Measurements from ENCODE around the gene SLFN14. TPM values are rescaled to one million over a fixed set of nuclear protein-coding genes. Genes with fewer than 3 reads are reported as not detected.
"Not testable (repeated sequence)": the region's sequence is repeated elsewhere in the genome, so short reads cannot be mapped to it uniquely, and the experiment has no call there.

The SLFN14 gene
- total RNA-seq, 1 donor from 2014 or later: 0.31 TPM

DNA sequence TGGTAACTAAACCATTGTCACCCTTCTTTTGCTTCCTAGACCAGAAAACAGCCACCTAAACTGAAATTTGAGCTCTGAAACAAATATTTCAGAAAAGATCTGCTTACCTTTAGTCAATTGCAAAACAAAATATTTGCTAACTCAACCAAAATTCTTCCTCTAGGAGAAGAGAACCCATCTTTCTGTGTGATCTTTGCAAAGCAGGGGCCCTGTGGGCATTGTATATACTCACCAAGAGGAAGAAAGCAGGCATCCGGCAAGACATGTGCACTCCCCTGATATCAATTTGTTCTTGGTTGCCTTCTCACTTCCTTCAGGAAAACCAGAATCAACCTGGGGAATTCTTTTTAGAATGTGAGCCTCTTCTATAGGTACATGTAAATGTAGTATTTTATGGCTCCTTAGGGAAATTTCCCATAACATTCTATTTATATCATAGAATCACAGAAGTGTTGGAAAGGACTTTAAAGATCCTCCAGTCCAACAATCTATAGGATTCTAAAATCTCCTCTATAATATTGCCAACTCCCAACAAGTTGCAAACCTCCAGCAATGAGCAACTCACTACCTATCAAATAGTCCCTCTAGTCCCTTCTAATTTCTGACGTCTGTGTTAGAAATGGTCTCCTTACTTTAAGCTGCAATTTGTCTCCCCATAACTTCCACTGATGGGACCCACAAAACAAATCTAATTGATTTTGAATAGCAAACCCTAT, 966 bp downstream of the SLFN14 start:
- no peak for DNase-seq

GRCh38 chr17:35557353-35557752, 3.3 kb downstream of the SLFN14 start:
- no peak for DNase-seq

- no peak for DNase-seq
Measured at GRCh38 chr17:35555691-35556090, 4.9 kb downstream of the SLFN14 start.

DNA sequence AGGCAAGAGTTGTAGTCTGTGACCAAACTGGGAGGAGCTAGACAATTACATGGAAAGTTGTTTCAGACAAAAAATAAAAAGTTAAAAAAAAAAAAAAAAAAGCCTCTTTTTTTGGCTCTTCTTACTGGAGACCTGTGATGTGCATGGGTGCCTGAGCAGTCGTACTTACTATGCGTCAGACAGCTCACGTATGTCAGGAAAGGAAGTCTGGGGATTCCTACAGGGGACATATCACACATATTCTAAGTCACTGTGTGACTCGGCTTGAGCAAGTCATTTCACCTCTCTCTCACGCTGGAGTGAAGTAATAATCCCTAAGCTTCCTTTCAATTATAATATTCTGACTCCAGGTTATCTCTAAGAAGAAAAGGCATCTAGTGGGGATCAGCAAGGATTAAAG, 6.0 kb downstream of the SLFN14 start:
- DNase-seq: no peak

DNA sequence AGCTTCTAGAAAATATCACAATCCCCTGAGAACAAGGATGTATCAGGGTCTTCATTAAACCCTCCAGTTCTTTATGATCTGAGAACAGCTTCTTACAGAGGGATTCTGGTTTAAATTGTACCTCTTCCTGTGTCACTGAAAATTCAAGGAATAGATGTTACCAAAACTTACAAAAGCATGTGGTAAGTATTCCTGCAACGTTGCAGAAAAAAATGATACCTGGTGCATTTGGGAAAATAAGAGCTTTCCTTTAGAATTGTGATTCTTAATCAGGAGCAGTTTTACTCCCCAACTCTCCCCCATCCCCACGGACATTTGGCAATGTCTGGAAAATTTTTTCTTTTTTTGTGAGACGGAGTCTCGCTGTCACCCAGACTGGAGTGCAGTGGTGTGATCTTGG, 7.3 kb downstream of the SLFN14 start:
- DNase-seq: no peak

- DNase-seq: no peak
Measured at GRCh38 chr17:35548978-35549377, 11.6 kb downstream of the SLFN14 start.

- DNase-seq: no peak
Measured at GRCh38 chr17:35548208-35548810, 12.3 kb downstream of the SLFN14 start.

- no peak for DNase-seq
Measured at GRCh38 chr17:35546487-35546886, 14.1 kb downstream of the SLFN14 start.

DNA sequence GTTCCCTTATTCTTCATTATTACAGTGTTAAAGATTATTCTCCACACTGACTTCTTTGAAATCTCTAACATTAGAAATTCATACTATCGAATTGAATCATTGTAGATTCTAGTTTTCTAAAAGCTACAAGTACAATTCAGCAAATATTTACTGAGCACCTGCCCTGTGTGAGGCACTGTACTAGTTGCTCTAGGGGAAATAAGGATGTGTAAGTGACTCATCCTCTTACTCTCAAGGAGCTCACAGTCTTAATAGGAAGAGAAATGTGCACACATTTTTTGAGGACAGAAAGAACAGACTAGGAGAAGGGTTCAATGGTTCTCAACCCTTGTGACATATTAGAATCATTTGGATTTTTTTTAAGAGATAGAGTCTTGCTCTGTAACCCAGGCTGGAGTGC, 15.5 kb downstream of the SLFN14 start:
- no peak for DNase-seq

DNA sequence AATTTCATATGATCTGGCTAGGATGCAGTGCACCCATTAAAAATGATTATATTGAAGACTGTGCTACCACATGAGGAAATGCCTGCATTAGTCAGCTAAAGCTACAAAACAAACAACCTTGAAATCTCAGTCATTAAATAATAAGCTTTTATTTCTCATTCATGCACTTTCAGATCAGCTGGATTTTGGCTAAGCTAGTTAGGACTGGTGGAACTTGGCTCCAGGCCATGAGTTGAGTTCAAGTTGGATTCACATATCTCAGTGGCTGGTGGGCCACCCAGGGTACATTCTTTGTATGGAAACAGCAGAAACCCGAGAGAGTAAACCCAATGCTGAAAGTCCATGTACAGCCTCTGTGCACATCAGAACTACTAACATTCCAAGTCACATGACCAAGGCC, 16.8 kb downstream of the SLFN14 start:
- no peak for DNase-seq

GRCh38 chr17:35542990-35543389, 17.6 kb downstream of the SLFN14 start:
- DNase-seq: no peak

- no peak for DNase-seq
Measured at GRCh38 chr17:35541434-35541833, 19.2 kb downstream of the SLFN14 start.

- no peak for DNase-seq
Measured at GRCh38 chr17:35540589-35541404, 19.8 kb downstream of the SLFN14 start.

GRCh38 chr17:35539659-35540026, 21.0 kb downstream of the SLFN14 start:
- DNase-seq: no peak

DNA sequence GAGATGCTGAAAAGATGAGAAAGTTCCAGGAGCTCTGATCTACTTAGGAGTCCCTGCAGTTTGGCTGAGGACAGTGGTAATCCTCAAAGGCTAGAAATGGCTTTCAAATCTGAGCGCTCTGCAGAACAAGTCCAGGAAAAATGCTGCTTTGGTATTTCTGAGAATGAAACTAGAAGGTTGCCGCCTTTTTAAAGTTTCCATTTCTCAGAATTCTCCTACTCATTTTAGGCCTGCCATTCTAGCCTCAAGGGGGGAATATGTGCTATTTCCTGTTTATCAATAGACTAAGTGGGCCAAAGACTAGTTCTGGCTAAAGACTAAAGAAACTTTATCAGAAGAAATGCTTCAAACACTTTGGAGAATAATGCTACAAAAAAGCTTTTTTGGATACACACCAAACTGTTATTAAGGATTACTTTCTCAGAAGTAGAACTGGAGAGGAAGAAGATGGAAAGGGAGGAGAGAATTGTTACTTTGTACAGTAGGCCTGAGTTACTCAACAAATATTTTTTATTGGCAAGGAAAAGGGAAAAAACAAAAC, 22.9 kb downstream of the SLFN14 start, which contains the start of gene SLFN12L:
Gene SLFN12L (minus strand): TSS at position 78 of the 541 bp plus-strand sequence. CDS start 15,314 bp downstream, outside the sequence.
- DNase-seq: no peak

- DNase-seq: no peak
Measured at GRCh38 chr17:35536664-35537171, 23.9 kb downstream of the SLFN14 start.

DNA sequence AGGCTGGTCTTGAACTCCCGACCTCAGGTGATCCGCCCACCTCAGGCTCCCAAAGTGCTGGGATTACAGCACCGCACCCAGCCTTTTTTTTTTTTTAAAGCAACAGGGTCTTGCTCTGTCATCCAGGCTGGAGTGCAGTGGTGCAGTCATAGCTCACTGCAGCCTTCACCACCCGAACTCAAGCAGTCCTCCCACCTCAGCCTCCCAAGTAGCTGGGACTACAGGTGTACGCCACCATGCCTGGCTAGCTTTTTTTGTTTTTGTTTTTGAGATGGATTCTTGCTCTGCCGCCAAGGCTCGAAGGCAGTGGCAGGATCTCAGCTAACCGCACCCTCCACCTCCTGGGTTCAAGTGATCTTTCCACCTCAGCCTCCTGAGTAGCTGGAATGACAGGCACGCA, 25.2 kb downstream of the SLFN14 start:
- not testable (repeated sequence) for DNase-seq

DNA sequence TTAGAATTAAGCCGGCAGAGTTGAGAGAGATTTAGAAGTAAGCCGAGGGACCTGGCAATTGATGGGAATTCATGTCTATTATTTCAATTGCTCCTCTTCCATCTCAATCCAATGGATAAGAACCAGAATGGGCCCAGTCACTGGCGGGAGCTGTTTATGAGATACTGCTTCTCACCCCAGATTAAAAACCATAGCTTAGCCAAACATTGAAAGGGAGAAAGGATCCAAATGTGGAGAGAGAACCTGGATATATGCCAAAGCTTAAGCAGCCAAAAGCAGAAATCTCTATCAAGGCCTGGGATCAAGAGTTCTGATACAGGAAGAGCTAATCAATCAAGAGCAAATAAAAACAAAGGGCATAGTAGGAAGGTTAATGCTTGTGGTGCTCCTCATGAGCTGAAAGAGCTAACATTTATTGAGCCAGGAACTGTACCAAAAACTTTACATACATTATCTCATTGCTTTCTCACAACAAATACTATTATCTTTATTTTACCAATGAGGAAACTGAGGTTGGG, 26.0 kb downstream of the SLFN14 start:
- DNase-seq: no peak

GRCh38 chr17:35531160-35531559, 29.5 kb downstream of the SLFN14 start:
- no peak for DNase-seq

DNA sequence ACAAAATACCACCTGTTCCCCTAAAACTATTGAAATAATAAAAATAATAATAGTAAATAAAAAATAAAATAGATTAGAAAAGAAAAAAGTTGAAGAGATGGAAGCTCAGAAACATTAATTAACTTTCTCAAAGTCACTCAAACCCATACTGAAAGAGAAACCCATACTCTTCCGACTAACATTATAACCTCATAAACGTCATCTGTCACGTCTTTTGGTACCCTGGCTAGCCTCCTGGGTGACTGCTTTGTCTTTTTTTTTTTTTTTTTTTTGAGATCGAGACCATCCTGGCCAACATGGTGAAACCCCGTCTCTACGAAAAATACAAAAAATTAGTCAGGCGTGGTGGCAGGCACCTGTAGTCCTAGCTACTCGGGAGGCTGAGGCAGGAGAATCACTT, 30.8 kb downstream of the SLFN14 start:
- DNase-seq: no peak

DNA sequence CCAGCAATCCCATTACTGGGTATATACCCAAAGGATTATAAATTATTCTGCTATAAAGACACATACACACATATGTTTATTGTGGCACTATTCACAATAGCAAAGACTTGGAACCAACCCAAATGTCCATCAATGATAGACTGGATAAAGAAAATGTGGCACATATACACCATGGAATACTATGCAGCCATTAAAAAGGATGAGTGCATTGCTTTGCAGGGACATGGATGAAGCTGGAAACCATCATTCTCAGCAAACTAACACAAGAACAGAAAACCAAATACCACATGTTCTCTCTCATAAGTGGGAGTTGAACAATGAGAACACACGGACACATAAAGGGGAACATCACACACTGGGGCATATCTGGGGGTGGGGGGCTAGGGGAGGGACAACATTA, 31.3 kb downstream of the SLFN14 start:
- DNase-seq: not testable (repeated sequence)

DNA sequence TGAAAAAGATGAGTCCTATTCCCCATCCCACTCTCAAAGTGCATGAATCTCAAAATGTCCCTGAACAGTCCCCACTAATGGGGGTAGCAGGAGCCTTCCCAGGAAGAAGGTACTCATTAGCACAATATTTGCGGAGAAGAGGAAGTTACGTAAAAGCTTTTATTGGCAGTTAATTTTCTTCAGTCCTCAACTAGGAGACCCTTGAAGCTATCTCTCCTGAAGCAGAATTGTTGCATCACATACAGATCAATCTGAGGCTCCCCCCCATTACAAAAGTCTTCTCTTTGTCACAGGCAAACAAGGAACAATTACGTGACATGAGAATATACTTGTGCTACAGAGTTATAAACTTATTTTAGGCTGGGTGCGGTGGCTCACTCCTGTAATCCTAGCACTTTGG, 37.3 kb downstream of the SLFN14 start:
- DNase-seq: no peak
